GM19238 (cell line): ENCODE results near the gene GLRA2.
A peak's percentile ranks its signal among the peaks of the same experiment; 100 is the strongest.

ENCODE experiments used
- DNase-seq: peaks from one replicate; pipeline ENCODE4 v3.0.0; 2011; ENCODE audit warnings: low spot score; ENCODE audit not compliant: insufficient read length

Gene GLRA2

GRCh38 chrX:14697451-14697850 lies 168.1 kb downstream of the GLRA2 start:
- DNase-seq, result peak; percentile 21

- DNase-seq, result no peak
These were observed 169.5 kb downstream of the GLRA2 start for GRCh38 chrX:14698790-14699189.

- DNase-seq, result no peak
These were observed 171.6 kb downstream of the GLRA2 start for GRCh38 chrX:14700982-14701381.

- DNase-seq, result no peak
These were observed 172.8 kb downstream of the GLRA2 start for GRCh38 chrX:14702145-14702544.

- DNase-seq, result no peak
These were observed 182.8 kb downstream of the GLRA2 start for GRCh38 chrX:14712096-14712495.

- no peak for DNase-seq
These were observed 188.6 kb downstream of the GLRA2 start for GRCh38 chrX:14717949-14718348.

GRCh38 chrX:14718403-14718802 lies 189.1 kb downstream of the GLRA2 start:
- no peak for DNase-seq

DNA sequence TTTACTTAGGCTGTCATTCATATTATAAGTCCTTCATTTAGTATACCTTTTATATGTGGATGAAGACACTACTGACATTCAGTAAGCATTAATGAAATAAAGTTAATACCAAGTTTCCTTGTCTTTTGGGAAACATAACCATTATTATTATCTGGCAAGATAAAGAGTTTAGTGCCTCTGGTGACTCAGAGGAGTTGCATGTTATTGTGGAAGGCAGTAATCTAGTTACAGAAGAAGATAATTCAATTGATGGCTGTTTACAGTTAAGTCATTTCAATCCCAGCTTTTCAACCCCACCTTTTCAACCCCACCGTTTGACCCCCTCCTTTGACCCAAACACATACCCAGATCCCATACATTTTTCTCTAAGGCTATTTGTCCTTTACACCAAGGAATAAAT lies 199.7 kb downstream of the GLRA2 start:
- DNase-seq, result no peak

DNA sequence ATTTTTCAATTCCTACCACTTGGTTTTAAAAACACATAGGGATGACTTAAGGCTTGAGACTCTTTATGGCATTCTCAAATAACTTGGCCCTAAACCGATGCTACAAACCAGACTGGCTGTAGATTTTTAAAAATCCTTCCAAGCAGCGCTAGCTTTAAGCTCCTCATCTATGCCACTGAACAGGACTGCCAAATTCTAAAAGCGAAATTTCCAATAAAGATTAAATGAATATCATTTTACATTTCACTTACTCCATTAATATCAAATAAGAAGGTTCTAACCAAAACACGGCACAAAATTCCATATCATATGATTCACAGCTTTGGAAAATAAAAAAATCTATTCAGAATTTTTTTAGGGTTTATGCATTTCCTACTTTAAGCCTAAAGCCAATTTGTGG lies 209.3 kb downstream of the GLRA2 start:
- no peak for DNase-seq

GRCh38 chrX:14753441-14753840 lies 224.1 kb downstream of the GLRA2 start:
- no peak for DNase-seq

GRCh38 chrX:14758029-14758491 lies 228.7 kb downstream of the GLRA2 start:
- no peak for DNase-seq

DNA sequence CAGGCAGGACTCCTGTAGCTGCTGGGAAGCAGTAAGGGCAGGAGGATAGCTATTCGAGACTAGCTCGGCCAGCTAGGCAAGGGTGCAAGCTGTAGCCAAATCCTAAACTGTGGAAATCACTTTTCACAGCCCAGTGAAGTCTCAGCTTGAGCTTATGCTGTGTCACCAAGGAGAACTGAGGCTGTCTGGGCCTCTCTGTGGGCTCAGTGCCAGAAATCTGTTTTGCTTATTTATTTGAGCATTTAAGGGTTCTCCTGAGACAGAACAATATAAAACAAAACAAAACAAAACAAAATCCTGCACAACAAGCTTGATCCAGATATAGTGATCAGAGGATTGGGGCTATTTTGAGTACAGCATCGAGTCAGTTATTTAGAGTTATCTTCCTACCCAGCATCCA lies 246.1 kb downstream of the GLRA2 start:
- no peak for DNase-seq

- no peak for DNase-seq
These were observed 247.6 kb downstream of the GLRA2 start for GRCh38 chrX:14776901-14777300.

DNA sequence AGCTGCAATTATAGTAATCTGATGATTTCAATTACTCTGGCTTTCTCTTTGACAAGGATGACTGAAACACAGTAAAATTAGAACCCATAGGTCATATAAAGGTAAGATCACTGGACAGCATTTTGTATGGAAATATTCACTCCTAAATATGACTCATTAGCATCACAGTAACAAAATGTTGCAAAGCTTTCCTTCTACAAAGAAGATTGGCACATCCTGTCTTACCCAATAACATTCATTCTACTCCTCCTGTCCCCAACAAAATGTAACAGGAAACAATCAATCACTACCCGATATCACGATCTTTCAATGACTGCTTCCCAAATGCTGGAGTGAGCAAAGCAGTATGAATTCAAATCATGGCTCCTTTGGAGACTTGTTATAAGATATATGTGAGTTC lies 248.2 kb downstream of the GLRA2 start:
- no peak for DNase-seq

DNA sequence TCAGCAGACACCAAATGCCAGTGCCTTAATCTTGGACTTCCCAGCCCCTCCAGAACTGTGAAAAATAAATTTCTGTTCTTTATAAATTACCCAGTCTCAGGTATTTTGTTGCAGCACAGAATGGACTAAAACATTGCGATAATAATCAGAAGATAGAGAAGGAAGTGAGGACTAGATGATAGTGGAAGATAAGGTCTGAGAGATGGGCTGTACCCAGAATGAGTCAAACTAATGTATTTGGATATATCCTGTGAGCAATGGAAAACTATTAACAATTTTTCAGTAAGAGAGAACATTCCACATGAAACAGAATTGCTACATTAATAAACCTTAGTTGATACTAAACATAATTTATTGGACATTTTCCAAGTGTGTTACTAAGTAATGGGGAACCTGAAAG lies 250.2 kb downstream of the GLRA2 start:
- no peak for DNase-seq
